ENCODE results near the gene TBX3.
A peak's percentile ranks its signal among the peaks of the same experiment; 100 is the strongest.

GRCh38 chr12:114674251-114675047 lies 9.5 kb downstream of the TBX3 start:
- TF ChIP-seq CTCF (IDR thresholded peaks at IDR 0.05) = no peak
- peak in 1 of 3 donors; percentile 12 for TF ChIP-seq POLR2AphosphoS5 (IDR thresholded peaks at IDR 0.05)
- no peak for TF ChIP-seq POLR2A (IDR thresholded peaks at IDR 0.05)
